Uterus (tissue), 2 donors: ENCODE data around the gene ORMDL3.

Experiments used
- CTCF ChIP-seq, 4 experiments: fragments of 200-600 bp in 2 of 4; fragments of 450-650 bp in 2 of 4; sonication (generic) in 2 of 4; IDR thresholded peaks; one replicate each; pipeline ENCODE4 v1.5.1; 2016 to 2019; ENCODE audit warnings: antibody characterized with exemption in 4 of 4, mild to moderate bottlenecking in 2 of 4, moderate library complexity in 1 of 4
- POLR2A ChIP-seq, 2 donors: fragments of 450-650 bp; IDR thresholded peaks; one replicate each; pipeline ENCODE4 v1.6.1; 2016; ENCODE audit warnings: antibody characterized with exemption in 2 of 2, mild to moderate bottlenecking in 1 of 2, moderate library complexity in 1 of 2

GRCh38 chr17:39952680-39953470 is 25.5 kb upstream of the ORMDL3 start:
- TF ChIP-seq CTCF (IDR thresholded peaks at IDR 0.05) = no peak
- TF ChIP-seq POLR2A (IDR thresholded peaks at IDR 0.05) = peak; percentile 44 to 52
